Esophagus squamous epithelium (tissue), 5 donors: ENCODE results near the gene USP35. TPM values are rescaled to one million over a fixed set of nuclear protein-coding genes. Genes with fewer than 3 reads are reported as not detected.
A peak's percentile ranks its signal among the peaks of the same experiment; 100 is the strongest.

ENCODE experiments used
- DNase-seq: peaks from one replicate; lab custom pipeline; 2025; lab: John Stamatoyannopoulos, UW
- H3K27ac ChIP-seq, 4 donors: fragments of 200-600 bp; sonication (generic); one replicate each; pipeline ENCODE4 v1.5.1; 2016 to 2019; ENCODE audit warnings: mild to moderate bottlenecking in 1 of 4
- H3K27me3 ChIP-seq, 4 donors: fragments of 200-600 bp; sonication (generic); 1 replicate in 3 of 4; 2 replicates in 1 of 4; pipeline versions ENCODE4 v1.5.1 to v1.6.0; 2017 to 2021; ENCODE audit warnings: antibody characterized with exemption in 1 of 4
- H3K36me3 ChIP-seq, 3 donors: fragments of 200-600 bp; sonication (generic); one replicate each; pipeline ENCODE4 v1.5.1; 2016 to 2019
- H3K4me1 ChIP-seq, 3 donors: fragments of 200-600 bp; sonication (generic); one replicate each; pipeline ENCODE4 v1.5.1; 2017 to 2019
- H3K4me3 ChIP-seq, 4 donors: fragments of 200-600 bp; sonication (generic); 1 replicate in 3 of 4; 2 replicates in 1 of 4; pipeline ENCODE4 v1.5.1; 2016 to 2019; ENCODE audit warnings: mild to moderate bottlenecking in 2 of 4, moderate library complexity in 1 of 4
- H3K9me3 ChIP-seq, 3 donors: fragments of 200-600 bp; sonication (generic); one replicate each; pipeline ENCODE4 v1.5.1; 2016 to 2019
- POLR2A ChIP-seq, 4 donors: fragments of 450-650 bp; IDR thresholded peaks; one replicate each; pipeline ENCODE4 v1.6.1; 2017; ENCODE audit warnings: antibody characterized with exemption in 4 of 4, mild to moderate bottlenecking in 4 of 4, moderate library complexity in 3 of 4
- WGBS, 2 donors: methylation state at CpG; one replicate each; pipeline ENCODE4 v1.1.5; 2018; 5-methylcytosine and 5-hydroxymethylcytosine counted together
- intact Hi-C: fragments of 100-400 bp; cut with DNase I; formaldehyde crosslinking; loops from one replicate; pipeline ENCODE4 v1.15.0; 2022
- total RNA-seq, 4 donors: library from RNA; depleted of rRNA; stranded (reverse); fragments of >200 nt; gene quantifications; one replicate each; pipeline ENCODE4 v1.1.0, GENCODE V29; 2016
- TF ChIP-seq, protein P1 (sequence below), 6 experiments: fragments of 450-650 bp in 4 of 6; fragments of 200-600 bp in 2 of 6; sonication (generic) in 2 of 6; IDR thresholded peaks; one replicate each; pipeline ENCODE4 v1.5.1; 2016 to 2019; ENCODE audit warnings: antibody characterized with exemption in 6 of 6, mild to moderate bottlenecking in 4 of 6, moderate library complexity in 4 of 6
- donor health status: DM: yes; HTN: yes; CAD: no.

The USP35 gene
- total RNA-seq, 4 donors from 2014 or later = 4.5 to 7.0 (median 6.1) TPM

DNA sequence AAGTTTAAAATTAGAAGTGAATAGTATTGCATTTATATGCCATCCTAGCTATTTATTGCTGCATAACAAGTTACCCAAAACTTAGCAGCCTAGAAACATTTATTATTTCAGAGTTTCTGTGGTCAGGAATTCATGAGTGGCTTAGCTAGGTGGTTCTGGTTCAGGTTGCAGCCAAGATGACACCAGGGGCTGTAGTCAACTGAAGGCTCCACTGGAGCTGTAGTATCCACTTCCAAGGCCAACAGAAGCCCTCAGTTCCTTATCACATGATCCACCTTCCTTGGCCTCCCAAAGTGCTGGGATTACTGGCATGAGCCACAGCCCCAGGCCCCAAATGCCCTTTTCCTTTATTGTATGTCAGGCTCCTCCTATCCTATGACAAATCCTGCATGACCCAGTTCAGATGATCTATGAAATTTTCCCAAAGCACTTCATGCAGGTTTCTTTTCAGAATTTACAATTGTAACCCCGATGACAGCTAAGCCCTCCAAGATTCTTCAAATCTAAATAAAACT is 43.2 kb upstream of the USP35 start:
- H3K36me3 ChIP-seq = no peaks in the 10 kb centered on the region
- H3K27me3 ChIP-seq = no peaks in the 10 kb centered on the region
- no peak for TF ChIP-seq POLR2A (IDR thresholded peaks at IDR 0.05)
- TF ChIP-seq, protein P1, sequence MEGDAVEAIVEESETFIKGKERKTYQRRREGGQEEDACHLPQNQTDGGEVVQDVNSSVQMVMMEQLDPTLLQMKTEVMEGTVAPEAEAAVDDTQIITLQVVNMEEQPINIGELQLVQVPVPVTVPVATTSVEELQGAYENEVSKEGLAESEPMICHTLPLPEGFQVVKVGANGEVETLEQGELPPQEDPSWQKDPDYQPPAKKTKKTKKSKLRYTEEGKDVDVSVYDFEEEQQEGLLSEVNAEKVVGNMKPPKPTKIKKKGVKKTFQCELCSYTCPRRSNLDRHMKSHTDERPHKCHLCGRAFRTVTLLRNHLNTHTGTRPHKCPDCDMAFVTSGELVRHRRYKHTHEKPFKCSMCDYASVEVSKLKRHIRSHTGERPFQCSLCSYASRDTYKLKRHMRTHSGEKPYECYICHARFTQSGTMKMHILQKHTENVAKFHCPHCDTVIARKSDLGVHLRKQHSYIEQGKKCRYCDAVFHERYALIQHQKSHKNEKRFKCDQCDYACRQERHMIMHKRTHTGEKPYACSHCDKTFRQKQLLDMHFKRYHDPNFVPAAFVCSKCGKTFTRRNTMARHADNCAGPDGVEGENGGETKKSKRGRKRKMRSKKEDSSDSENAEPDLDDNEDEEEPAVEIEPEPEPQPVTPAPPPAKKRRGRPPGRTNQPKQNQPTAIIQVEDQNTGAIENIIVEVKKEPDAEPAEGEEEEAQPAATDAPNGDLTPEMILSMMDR (IDR thresholded peaks at IDR 0.05) = no peak
- WGBS, 2 donors = 80% methylated on average over 1 of the region's 1 CpG
- intact Hi-C loops = no loop called here
- no peaks in the 10 kb centered on the region for H3K9me3 ChIP-seq
- DNase-seq = no peak
- no peak overlapping the region for H3K27ac ChIP-seq
- H3K4me3 ChIP-seq = no peak overlapping the region
- H3K4me1 ChIP-seq = peaks cover 0 to 22% (median under 1%) of the 10 kb centered on the region in 3 donors

DNA sequence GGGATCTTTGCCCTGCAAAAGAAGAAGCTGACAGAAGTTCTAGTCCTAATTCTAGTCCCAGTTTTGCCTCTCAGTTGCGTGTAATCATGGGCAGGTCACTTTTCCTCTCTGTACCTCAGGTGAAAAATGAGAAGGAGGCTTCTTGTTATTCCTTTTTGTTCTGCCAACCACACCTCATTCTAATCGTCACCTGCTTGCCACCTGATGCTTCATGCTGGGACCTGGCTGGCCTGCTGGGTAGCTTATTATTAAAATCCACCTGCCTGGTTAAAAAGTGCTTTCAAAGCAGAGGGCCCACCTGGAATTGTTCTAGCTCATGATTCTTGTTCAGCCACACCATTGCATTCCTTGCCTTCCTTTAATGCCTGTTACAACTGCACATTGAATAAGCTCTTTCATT is 40.9 kb upstream of the USP35 start:
- 72 to 79% methylated on average over 2 of the region's 2 CpGs for WGBS, 2 donors
- Histone ChIP-seq H3K27ac (peak overlapping the region in 2 of 4 donors; percentile 47 to 65), H3K9me3 (no peaks in the 10 kb centered on the region), H3K27me3 (no peaks in the 10 kb centered on the region), H3K4me3 (no peak overlapping the region), H3K4me1 (peaks cover 0 to 18% (median 0%) of the 10 kb centered on the region in 3 donors), H3K36me3 (no peaks in the 10 kb centered on the region)
- intact Hi-C loops = no loop called here
- TF ChIP-seq POLR2A (IDR thresholded peaks at IDR 0.05) = no peak
- TF ChIP-seq, protein P1 (IDR thresholded peaks at IDR 0.05) = no peak
- DNase-seq = no peak

DNA sequence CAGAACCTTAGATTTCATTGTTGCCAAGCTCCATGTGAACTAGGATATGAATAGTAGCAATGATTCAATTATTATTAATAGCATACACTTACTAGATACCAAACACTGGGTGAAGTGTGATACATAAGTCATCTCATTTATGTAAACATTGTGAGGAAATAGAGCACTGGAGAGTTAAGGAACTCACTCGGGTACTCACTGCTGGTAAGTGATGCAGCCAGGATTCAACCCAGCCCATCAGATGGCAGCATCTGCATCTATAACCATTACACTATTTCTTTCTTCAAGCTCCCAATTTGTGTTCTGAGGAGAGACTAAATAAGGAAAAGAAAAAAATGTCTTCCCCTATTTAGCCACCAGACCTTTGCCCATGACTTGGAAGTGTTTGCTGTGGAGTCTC is 39.1 kb upstream of the USP35 start:
- no peaks in the 10 kb centered on the region for H3K9me3 ChIP-seq
- H3K4me3 ChIP-seq = no peak overlapping the region
- intact Hi-C loops = no loop called here
- no peaks in the 10 kb centered on the region for H3K36me3 ChIP-seq
- H3K4me1 ChIP-seq = peaks cover 0 to 18% (median 0%) of the 10 kb centered on the region in 3 donors
- no peak overlapping the region for H3K27ac ChIP-seq
- no peaks in the 10 kb centered on the region for H3K27me3 ChIP-seq
- TF ChIP-seq, protein P1 (IDR thresholded peaks at IDR 0.05) = peak in 2 of 6 experiments; percentile 5 to 25
- no peak for TF ChIP-seq POLR2A (IDR thresholded peaks at IDR 0.05)
- WGBS, 2 donors = 13 to 18% methylated on average over 1 of the region's 1 CpG
- no peak for DNase-seq

DNA sequence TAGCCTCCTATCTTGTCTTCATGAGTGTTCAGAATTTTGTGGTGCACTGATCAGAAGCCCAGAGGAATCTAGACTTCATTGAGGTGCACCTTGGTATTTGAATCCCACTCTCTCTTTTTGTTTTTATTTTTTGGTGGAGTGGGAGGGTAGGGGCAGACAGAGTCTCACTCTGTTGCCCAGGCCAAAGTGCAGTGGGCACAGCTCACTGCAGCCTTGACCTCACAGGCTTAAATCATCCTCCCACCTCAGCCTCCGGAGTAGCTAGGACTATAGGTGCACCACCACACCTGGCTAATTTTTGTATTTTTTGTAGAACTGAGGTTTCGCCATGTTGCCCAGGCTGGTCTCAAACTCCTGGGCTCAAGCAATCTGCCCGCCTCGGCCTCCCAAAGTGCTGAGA is 38.4 kb upstream of the USP35 start:
- Histone ChIP-seq H3K27ac (no peak overlapping the region), H3K4me1 (peaks cover 0 to 18% (median 0%) of the 10 kb centered on the region in 3 donors), H3K27me3 (no peaks in the 10 kb centered on the region), H3K4me3 (no peak overlapping the region), H3K36me3 (no peaks in the 10 kb centered on the region), H3K9me3 (no peaks in the 10 kb centered on the region)
- intact Hi-C loops = no loop called here
- no peak for TF ChIP-seq POLR2A (IDR thresholded peaks at IDR 0.05)
- TF ChIP-seq, protein P1 (IDR thresholded peaks at IDR 0.05) = no peak
- no peak for DNase-seq
- 76 to 100% methylated on average over 4 of the region's 4 CpGs for WGBS, 2 donors

DNA sequence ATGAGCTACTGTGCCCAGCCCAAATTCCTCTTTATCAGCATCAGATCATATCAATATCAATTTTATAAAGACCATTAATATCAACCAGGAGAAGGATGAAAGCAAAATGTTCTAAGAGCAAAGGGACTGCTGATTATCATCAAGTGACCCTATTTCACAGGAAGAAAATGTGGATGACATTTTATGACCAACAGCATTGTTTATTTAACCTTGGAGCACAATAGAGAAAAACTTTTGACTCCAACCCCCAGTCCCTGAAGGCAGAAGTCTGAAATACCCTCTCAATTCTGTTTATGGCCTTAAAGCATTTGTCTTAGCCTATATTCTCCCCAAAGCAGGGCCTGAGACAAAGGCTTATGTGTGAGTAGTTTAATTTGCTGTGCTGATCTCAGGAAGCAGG is 38.0 kb upstream of the USP35 start:
- no peak overlapping the region for H3K27ac ChIP-seq
- no peaks in the 10 kb centered on the region for H3K27me3 ChIP-seq
- H3K9me3 ChIP-seq = no peaks in the 10 kb centered on the region
- no peaks in the 10 kb centered on the region for H3K36me3 ChIP-seq
- DNase-seq = no peak
- intact Hi-C loops = no loop called here
- no peak for TF ChIP-seq POLR2A (IDR thresholded peaks at IDR 0.05)
- TF ChIP-seq, protein P1 (IDR thresholded peaks at IDR 0.05) = no peak
- peaks cover 0 to 18% (median 0%) of the 10 kb centered on the region in 3 donors for H3K4me1 ChIP-seq
- no peak overlapping the region for H3K4me3 ChIP-seq
